ENCODE results near the gene SGF29.
A peak's percentile ranks its signal among the peaks of the same experiment; 100 is the strongest.
"Not testable (repeated sequence)": the region's sequence is repeated elsewhere in the genome, so short reads cannot be mapped to it uniquely, and the experiment has no call there.

SGF29 gene

DNA sequence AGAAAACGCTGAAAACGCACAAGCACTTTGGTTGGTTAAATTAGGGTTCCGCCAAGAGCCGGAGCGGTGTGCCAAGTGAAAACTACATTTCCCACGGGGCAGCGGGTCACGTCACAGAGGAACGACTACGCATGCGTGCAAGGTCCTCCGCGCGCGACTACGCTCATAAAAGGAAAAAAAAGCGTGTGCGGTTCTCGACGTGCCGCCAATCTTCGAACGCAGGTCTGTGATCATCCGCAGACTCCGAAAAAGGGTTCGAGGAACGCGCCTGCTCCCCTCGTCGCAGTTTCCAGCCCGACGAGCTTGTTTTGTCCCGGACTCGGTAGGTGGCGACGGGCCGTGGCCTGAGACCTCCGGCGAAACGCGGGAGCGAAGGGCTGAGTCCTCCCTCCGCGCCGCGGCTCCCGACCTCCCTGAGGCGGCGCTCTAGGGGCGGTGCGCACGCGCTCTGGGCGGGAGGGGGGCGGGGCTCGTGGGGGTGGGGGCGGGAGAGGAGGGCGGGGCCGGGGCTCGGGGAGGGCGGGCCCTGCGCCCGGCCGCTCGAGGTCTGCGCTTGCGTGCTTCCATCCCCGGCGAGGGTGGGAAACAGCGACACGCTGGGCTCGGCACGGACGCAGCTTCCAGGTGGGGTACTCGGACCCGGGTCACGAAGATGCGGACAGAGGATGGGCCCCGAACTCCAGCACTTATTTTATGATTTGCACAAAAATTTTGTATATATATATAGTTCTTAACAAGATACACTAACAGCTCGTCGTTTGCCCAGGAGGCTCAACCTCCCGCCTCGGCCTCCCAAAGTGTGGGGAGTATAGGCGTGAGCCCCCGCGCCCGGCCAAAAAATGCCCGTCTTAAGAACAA lies at the start of gene SGF29:
Gene SGF29, plus strand, starts transcription at position 145 of the 858 bp plus-strand sequence. CDS start 27,150 bp downstream, outside the sequence.
- in situ Hi-C loops (cut with HindIII; ENCODE audit: low pct_ligation_motif_present, low pct_unique_long_range_greater_than_20kb, low sequenced_read_pairs), result no loop called here
- peak; percentile 90 for DNase-seq

DNA sequence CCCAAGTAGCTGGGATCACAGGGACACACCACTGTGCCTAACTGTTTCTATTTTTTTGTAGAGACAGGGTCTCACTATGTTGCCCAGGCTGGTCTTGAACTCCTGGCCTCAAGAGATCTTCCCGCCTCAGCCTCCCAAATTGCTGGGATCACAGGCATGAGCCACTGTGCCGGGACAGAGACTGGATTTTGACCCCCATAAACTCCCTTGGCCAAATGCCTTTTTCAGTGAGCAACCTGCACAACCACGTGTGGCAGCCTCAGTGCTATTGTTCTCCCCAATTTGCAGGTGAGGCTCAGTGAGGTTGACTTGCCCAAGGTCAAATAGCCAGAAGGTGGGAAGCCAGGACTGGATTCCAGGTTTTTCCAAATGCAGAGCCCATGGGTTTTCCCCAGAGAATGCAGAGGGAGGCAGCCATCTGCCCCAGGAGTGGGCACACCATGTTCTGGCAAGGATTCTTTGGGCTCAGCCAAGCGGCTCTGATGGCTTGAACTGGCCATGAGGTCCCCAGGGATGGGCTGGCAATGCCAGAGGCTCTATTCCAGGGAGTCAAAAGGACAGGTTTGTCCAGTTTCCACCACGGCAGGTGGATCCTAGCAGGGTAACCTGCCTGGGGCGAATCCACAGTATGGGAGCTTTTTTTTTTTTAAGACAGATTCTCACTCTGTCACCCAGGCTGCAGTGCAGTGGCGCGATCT lies 48.9 kb upstream of the SGF29 start:
- in situ Hi-C loops (cut with HindIII; ENCODE audit: low pct_ligation_motif_present, low pct_unique_long_range_greater_than_20kb, low sequenced_read_pairs), result no loop called here
- DNase-seq, result peak; percentile 25

DNA sequence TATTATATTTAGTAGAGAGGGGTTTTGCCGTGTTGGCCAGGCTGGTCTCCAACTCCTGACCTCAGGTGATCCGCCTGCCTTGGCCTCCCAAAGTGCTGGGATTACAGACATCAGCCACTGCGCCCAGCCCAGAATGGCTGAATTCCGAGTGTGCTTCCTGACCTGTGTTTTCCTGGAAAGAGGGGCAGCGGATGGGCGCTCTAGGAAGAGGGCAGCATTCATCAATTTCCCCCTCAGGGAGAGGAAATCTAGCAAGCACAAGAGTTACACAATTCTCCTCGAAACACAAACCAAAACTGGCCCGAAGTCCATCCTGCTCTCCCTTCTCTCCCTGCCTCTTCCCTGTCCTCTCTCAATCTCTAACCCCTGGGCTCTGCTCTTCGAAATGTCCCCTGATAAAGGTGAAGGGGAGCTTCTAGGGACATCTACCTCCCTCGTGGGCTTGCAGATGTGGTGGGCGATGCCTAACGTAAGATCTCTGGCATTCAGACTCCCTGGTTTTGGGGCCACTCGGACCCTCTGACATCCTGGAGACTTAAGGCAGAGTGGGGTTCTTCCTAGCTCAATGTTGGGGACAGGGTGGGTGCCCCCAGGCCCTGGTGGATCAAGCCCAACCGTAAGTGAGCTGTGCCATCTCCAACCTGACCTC lies 48.1 kb upstream of the SGF29 start:
- in situ Hi-C loops (cut with HindIII; ENCODE audit: low pct_ligation_motif_present, low pct_unique_long_range_greater_than_20kb, low sequenced_read_pairs), result no loop called here
- DNase-seq, result no peak

DNA sequence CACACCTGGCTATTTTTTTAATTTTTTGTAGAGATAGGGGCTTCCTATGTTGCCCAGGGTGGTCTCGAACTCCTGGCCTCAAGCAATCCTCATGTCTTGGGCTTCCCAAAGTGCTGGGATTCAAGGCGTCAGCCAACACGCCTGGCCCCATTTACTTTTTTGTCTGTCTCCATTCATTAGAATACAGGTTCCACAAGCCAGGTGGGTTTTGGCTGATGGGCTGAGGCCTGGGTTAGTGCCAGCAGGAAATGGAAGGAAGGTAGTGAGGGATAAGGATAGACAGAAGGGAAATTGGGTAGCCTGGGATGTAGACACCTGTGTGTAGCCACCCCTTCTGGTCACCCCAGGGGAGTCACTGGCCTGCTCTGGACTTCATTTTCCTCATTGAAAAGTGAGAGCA lies 42.7 kb upstream of the SGF29 start:
- in situ Hi-C loops (cut with HindIII; ENCODE audit: low pct_ligation_motif_present, low pct_unique_long_range_greater_than_20kb, low sequenced_read_pairs), result no loop called here

DNA sequence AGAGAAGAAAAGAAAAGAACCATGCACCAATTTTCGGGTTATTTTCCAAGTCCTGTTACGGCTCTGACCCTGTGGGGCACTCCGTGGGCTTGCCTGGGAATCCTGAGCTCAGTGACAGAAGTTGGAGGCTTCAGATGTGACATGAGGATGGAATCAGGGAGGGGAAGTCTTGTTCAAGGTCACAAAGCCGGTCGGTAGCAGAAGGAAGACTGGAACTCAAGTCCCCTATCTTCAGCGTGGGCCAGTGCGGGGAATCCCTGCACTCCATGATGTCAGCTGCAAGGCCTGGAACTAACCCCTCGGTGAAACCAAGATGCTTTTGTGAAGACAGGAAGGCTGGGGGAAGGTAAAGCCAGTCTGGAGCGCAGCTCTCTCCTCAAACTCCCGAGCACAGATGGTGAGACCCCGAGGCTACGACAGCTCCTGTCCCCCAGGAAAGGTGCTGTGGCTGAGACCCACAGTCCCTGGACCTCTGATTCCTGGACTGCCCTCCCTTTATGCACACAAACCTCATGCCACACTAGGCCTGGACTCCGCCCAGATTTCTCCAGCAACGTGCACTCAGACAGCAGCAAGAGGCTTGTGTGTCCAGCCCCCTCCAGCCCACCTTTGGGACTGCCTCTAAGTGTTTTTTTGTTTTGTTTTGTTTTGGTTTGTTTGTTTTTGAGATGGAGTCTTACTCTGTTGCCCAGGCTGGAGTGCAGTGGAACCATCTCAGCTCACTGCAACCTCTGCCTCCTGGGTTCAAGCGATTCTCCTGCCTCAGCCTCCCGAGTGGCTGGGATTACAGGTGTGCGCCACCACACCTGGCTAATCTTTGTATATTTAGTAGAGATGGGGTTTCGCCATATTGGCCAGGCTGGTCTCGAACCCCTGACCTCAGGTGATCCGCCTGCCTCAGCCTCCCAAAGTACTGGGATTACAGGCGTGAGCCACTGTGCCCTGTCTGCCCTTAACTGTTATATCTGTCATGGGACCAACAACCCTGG lies 41.6 kb upstream of the SGF29 start:
- DNase-seq, result no peak
- in situ Hi-C loops (cut with HindIII; ENCODE audit: low pct_ligation_motif_present, low pct_unique_long_range_greater_than_20kb, low sequenced_read_pairs), result no loop called here

More for the DNA sequence above, 42.7 kb upstream of the SGF29 start:
- DNase-seq, result no peak

DNA sequence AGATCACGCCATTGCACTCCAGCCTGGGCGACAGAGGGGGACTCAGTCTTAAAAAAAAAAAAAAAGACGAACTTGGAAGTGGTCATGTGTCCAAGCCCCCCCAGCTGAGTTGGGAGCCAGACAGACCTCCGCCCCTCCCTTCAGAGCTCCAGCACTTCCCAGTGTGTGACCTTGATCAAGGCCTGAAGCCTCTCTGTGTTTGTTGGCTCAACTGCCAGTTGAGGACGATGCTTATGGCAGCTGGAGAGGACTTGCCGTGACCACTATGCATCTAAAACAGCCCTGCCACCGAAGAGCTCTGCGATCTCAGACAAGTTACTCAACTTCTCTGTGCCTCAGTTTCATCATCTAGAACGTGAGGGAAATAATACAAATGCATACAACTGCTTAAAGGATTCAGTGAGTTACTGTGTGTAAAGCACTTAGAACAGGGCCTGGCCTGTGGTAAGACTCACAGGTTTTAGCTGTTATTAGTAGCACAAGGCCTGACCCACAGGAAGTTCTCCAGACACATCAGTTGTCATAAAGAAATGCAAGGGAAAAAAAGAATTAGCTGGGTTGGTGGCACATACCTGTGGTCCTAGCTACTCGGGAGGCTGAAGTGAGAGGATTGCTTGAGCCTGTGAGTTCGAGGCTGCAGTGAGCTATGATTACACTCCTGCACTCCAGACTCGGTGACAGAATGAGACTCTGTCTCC lies 40.1 kb upstream of the SGF29 start:
- in situ Hi-C loops (cut with HindIII; ENCODE audit: low pct_ligation_motif_present, low pct_unique_long_range_greater_than_20kb, low sequenced_read_pairs), result no loop called here
- DNase-seq, result no peak

DNA sequence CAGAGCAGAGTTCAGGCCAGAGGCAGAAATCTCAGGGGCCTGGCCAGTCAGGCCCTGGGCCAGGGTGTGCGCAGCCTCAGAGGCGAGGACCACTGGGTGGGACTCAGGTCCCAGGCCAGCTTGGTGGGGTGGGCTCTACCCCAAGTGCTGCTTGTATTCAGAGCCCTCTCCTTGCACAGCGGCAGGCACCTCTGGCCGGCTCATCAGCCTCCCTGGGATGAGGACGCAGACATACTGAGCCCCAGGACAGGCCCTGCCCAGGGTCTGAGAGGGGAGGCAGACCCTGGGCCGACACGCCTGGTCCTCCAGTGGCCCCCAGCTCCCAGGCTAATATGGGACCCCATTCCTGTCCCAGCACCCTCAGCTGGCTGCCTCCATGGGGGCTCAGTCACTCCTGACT lies 39.5 kb upstream of the SGF29 start:
- no peak for DNase-seq
- in situ Hi-C loops (cut with HindIII; ENCODE audit: low pct_ligation_motif_present, low pct_unique_long_range_greater_than_20kb, low sequenced_read_pairs), result no loop called here

DNA sequence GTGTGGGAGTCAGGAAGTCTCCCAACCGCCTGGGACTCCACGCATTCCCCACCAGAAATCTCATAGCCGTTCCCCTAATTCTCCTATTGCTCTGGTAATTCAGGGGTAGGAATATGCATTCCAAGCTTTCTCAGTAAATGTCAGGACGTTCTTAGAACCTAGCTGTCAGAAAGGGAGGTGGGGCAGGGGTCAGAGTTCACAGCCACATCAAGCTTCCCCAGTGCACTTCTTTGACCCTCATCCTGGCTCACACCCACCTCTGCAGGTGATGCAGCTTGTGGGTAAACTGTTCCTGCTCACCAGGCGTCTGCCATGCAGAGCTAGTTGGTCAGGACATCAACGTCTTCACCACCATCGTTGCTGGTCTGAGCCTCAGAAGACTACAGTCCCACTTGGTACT lies 33.0 kb upstream of the SGF29 start:
- in situ Hi-C loops (cut with HindIII; ENCODE audit: low pct_ligation_motif_present, low pct_unique_long_range_greater_than_20kb, low sequenced_read_pairs), result no loop called here
- DNase-seq, result no peak

DNA sequence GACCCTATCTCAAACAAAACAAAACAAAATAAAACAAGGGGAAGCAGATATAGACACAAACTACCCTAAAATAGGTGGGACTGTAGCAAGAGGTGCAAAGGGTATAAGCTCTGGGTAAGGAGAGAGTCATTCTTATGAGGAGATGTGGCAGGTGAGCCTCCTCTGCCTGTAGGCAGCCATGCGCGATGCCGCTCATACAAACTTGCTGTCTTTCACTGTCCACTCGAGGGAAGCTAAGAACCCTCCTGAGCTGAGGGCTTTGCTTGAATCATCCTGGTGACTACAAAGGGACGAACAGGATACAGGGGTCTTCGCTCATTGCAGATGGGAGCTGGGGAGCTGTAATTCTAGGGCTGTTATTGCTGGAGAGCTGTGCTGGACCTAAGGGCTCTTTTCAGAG lies 32.3 kb upstream of the SGF29 start:
- in situ Hi-C loops (cut with HindIII; ENCODE audit: low pct_ligation_motif_present, low pct_unique_long_range_greater_than_20kb, low sequenced_read_pairs), result no loop called here
- DNase-seq, result no peak

DNA sequence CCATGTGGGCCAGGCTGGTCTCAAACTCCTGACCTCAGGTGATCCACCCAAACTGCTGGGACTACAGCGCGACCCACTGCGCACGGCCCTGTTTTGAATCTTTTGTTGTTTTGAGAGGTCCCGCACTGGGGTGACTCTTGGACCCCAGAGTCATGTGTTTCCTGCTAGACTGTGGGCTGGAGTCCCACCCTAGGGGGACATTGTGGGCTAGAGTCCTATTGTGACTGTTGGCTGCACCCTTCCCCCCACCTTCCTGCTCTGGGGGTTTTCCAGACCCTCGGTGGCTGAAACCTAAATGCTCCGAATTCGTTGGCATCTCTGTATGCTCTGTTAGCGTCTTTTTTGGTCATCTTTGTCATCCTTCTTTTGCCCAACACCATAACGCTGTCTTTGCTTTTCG lies 30.9 kb upstream of the SGF29 start:
- in situ Hi-C loops (cut with HindIII; ENCODE audit: low pct_ligation_motif_present, low pct_unique_long_range_greater_than_20kb, low sequenced_read_pairs), result no loop called here
- DNase-seq, result no peak

DNA sequence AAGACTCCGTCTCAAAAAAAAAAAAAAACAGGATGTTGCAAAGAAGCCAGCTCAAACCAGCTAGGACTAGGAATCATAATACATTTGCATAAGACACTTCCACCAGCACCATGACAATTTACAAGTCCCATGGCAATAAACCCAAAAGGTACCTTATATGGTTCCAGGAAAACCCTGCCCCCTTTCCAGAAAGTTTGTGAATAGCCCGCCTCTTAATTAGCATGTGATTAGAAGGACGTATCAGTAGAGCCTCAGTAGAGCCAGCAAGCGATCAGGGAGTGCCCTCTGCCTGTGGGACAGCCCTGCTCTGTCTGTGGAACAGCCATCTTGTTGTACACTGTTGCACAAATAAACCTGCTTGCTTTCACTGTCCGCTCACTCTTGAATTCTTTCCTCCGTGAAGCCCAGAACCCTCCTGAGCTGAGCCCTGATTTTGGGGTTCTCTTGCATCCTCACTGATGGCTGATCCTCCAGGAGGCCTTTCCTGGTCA lies 29.0 kb upstream of the SGF29 start:
- in situ Hi-C loops (cut with HindIII; ENCODE audit: low pct_ligation_motif_present, low pct_unique_long_range_greater_than_20kb, low sequenced_read_pairs), result no loop called here

DNA sequence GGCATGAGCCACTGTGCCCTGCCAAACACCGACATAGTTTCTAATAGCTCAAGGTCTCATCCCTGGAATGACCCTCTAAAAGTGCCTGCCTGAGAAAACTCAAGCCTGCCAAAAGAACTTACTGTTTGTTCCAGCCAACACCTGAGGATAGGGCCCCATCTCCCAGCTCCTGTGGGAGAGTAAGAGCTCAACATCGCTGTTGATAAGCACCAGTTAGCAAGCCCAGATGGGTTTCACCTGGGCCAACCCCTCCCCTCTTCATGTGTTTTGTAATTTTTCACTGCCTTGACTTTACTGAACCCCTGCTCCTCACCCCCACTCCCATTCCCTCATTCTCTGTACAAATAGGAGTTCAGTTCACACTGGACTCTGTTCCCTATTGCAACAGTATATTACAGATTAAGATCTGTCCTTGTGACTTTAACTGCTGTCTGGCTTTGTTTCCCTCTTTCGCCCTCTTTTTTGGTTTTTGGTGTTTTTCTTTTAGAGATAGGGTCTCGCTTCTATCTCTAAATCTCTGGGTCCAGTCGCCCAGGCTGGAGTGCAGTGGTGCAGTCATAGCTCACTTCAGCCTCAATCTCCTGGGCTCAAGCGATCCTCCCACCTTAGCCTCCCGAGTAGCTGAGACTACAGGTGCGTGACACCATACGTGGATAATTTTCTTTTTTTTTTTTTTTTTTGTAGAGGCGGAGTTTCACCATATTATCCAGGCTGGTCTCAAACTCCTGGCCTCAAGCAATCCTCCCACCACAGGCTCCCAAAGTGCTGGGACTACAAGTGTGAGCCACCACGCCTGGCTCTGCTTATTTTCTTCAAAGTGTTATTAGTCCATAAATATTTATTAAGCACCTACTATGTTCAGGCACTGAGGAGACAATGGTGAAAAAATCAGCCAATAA lies 27.3 kb upstream of the SGF29 start:
- no peak for DNase-seq
- in situ Hi-C loops (cut with HindIII; ENCODE audit: low pct_ligation_motif_present, low pct_unique_long_range_greater_than_20kb, low sequenced_read_pairs), result no loop called here

More for the DNA sequence above, 29.0 kb upstream of the SGF29 start:
- DNase-seq, result no peak

DNA sequence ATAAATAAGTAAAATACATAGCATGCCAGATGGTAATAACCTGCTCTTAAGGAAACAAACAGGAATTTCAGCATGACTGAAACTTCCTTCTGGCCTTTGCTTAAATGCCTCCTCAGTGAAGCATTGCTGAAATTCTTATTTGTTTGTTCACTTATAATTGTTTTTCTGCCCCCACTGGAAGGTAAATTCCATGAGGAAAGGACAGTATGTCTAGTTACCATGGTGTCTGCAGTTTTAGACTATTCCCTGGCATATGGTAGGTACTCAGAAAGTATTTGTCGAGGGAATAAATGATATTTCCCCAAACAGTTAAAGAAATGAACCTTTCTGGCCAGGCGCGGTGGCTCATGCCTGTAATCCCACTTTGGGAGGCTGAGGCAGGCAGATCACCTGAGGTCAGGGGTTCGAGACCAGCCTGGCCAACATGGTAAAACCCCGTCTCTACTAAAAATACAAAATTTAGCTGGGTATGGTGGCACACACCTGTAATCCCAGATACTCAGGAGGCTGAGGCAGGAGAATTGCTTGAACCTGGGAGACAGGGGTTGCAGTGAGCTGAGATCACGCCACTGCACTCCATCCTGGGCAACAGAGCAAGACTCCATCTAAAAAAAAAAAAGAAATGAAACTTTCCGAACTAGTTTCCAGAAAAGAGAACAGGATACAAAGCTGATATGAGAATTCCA lies 26.5 kb upstream of the SGF29 start:
- in situ Hi-C loops (cut with HindIII; ENCODE audit: low pct_ligation_motif_present, low pct_unique_long_range_greater_than_20kb, low sequenced_read_pairs); DNase-seq: not testable (repeated sequence)

DNA sequence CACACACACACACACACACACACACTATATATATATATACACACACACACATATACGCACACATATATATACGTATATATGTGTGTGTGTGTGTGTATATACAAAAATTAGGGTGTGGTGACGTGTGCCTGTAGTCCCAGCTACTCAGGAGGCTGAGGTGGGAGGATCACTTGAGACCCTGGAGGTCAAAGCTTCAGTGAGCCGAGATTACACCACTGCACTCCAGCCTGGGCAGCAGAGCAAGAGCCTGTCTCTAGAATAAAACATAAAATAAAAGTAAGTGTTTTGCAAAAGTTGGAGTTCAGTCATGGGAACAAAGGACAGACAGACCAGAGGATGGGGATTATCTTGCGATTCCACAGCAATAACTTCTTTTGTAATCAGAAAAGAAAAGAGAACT lies 25.7 kb upstream of the SGF29 start:
- in situ Hi-C loops (cut with HindIII; ENCODE audit: low pct_ligation_motif_present, low pct_unique_long_range_greater_than_20kb, low sequenced_read_pairs), result no loop called here
- DNase-seq, result no peak

DNA sequence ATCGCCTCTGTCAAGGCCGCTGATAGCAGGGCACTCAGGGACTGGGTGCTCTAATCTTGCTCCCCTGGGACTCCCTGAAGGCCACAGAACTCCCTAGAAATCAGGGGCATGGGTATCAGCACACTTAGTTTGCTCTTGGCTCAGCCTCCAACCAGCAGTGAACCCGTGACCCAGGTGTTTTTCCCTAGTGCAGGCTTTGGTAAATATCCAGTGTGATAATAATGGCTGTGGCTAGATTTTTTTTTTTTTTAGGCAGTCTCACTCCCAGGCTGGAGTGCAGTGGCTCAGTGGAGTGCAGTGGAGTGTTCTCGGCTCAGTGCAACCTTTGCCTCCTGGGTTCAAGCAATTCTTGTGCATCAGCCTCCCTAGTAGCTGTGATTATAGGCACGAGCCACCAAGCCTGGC lies 25.3 kb upstream of the SGF29 start:
- in situ Hi-C loops (cut with HindIII; ENCODE audit: low pct_ligation_motif_present, low pct_unique_long_range_greater_than_20kb, low sequenced_read_pairs), result no loop called here
- no peak for DNase-seq

DNA sequence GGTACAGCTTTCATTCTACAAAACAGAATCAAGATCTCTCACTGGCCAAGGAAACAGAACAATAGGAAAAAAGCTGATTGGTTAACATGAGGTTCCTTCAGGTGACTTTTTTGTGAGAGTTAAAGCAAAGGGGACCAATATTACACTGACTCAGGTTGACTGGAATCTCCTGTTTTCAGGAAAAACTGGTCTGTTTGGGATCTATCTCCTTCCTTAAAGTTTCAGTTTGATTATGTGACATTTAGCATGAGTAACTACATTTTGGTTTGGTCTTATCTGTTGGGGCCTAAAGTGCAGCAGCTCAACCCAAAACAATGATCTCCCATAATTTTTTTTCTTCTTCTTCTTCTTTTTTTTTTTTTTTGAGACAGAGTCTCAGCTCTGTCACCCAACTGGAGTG lies 24.6 kb upstream of the SGF29 start:
- no peak for DNase-seq
- in situ Hi-C loops (cut with HindIII; ENCODE audit: low pct_ligation_motif_present, low pct_unique_long_range_greater_than_20kb, low sequenced_read_pairs), result no loop called here

All from ACHN (cell line).